Hepatocyte (in vitro differentiated cells): ENCODE results near the gene TAF6L.

Experiments used
- CTCF ChIP-seq: fragments of 200-600 bp; sonication (generic); IDR thresholded peaks from 2 replicates; pipeline ENCODE4 v1.5.1; 2016; ENCODE audit warnings: antibody characterized with exemption, mild to moderate bottlenecking; ENCODE audit not compliant: poor library complexity
- EZH2 ChIP-seq: fragments of 200-600 bp; sonication (generic); IDR thresholded peaks from 2 replicates; pipeline ENCODE4 v1.6.1; 2016; ENCODE audit warnings: antibody characterized with exemption, mild to moderate bottlenecking, borderline replicate concordance

- no peak for TF ChIP-seq CTCF
- no peak for TF ChIP-seq EZH2
These were observed 20.5 kb downstream of the TAF6L start, which contains the start of gene TMEM223 for GRCh38 chr11:62791501-62792201.
